PC-9 (cell line): ENCODE data around the gene CDH18.

Experiments
- EZH2 ChIP-seq: fragments of 200-600 bp; sonication (generic); IDR thresholded peaks from 2 replicates; pipeline ENCODE4 v1.8.0; 2017; ENCODE audit warnings: antibody characterized with exemption, low read depth
- TF ChIP-seq, protein P1 (sequence below): fragments of 200-600 bp; sonication (generic); conservative IDR thresholded peaks from 2 replicates; pipeline ENCODE4 v1.6.1; 2017; ENCODE audit warnings: mixed run types, antibody characterized with exemption, mild to moderate bottlenecking, moderate library complexity

- TF ChIP-seq, protein P1, sequence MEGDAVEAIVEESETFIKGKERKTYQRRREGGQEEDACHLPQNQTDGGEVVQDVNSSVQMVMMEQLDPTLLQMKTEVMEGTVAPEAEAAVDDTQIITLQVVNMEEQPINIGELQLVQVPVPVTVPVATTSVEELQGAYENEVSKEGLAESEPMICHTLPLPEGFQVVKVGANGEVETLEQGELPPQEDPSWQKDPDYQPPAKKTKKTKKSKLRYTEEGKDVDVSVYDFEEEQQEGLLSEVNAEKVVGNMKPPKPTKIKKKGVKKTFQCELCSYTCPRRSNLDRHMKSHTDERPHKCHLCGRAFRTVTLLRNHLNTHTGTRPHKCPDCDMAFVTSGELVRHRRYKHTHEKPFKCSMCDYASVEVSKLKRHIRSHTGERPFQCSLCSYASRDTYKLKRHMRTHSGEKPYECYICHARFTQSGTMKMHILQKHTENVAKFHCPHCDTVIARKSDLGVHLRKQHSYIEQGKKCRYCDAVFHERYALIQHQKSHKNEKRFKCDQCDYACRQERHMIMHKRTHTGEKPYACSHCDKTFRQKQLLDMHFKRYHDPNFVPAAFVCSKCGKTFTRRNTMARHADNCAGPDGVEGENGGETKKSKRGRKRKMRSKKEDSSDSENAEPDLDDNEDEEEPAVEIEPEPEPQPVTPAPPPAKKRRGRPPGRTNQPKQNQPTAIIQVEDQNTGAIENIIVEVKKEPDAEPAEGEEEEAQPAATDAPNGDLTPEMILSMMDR = no peak
- TF ChIP-seq EZH2 = no peak
Observed at GRCh38 chr5:19920761-19921160, 67.2 kb downstream of the CDH18 start.
